SK-N-SH treated with all-trans-retinoic acid at 6 μM for 48 hours (cell line): ENCODE data around the gene PPARA.

ENCODE experiments used
- ARNTL ChIP-seq: fragments of 450-650 bp; formaldehyde crosslinking; IDR thresholded peaks from 2 replicates; pipeline ENCODE4 v1.5.0; 2020; ENCODE audit warnings: low read depth, mild to moderate bottlenecking, moderate library complexity, borderline replicate concordance
- BACH2 ChIP-seq: fragments of 250-450 bp; sonication (Bioruptor Pico); IDR thresholded peaks from 2 replicates; pipeline ENCODE4 v1.9.0; 2021; ENCODE audit warnings: mild to moderate bottlenecking, borderline replicate concordance
- CSDC2 ChIP-seq: fragments of 250-450 bp; sonication (Bioruptor Pico); IDR thresholded peaks from 2 replicates; pipeline ENCODE4 v1.5.0; 2020; ENCODE audit warnings: mild to moderate bottlenecking, moderate library complexity
- CSRNP3 ChIP-seq: fragments of 250-450 bp; sonication (Bioruptor Pico); IDR thresholded peaks from 2 replicates; pipeline ENCODE4 v1.5.1; 2021; ENCODE audit warnings: mild to moderate bottlenecking, moderate library complexity
- GLIS3 ChIP-seq: fragments of 250-450 bp; sonication (Bioruptor Pico); IDR thresholded peaks from 2 replicates; pipeline ENCODE4 v1.5.0; 2020; ENCODE audit warnings: mild to moderate bottlenecking, moderate library complexity
- PATZ1 ChIP-seq: fragments of 250-450 bp; sonication (Bioruptor Pico); IDR thresholded peaks from 2 replicates; pipeline ENCODE4 v1.8.0; 2020; ENCODE audit warnings: mild to moderate bottlenecking, moderate library complexity, borderline replicate concordance
- RARB ChIP-seq: fragments of 250-450 bp; sonication (Bioruptor Pico); IDR thresholded peaks from 2 replicates; pipeline ENCODE4 v1.8.0; 2021; ENCODE audit warnings: mild to moderate bottlenecking, moderate library complexity
- ZFP3 ChIP-seq: fragments of 250-450 bp; sonication (Bioruptor Pico); IDR thresholded peaks from 2 replicates; pipeline ENCODE4 v1.5.0; 2020; ENCODE audit warnings: mild to moderate bottlenecking, moderate library complexity
- ZNF70 ChIP-seq: fragments of 450-650 bp; formaldehyde crosslinking; IDR thresholded peaks from 2 replicates; pipeline ENCODE4 v1.5.0; 2020; ENCODE audit warnings: mild to moderate bottlenecking, moderate library complexity

- TF ChIP-seq ZNF70 (CRISPR knock-in tag) (no peak), GLIS3 (CRISPR knock-in tag) (no peak), ARNTL (CRISPR knock-in tag) (no peak), CSRNP3 (CRISPR knock-in tag) (no peak), RARB (CRISPR knock-in tag) (no peak), ZFP3 (CRISPR knock-in tag) (no peak), PATZ1 (CRISPR knock-in tag) (no peak), CSDC2 (CRISPR knock-in tag) (no peak), BACH2 (no peak)
Measured at GRCh38 chr22:46185283-46185682, 35.0 kb downstream of the PPARA start.
